ENCODE data around the gene RNF40.

RNF40 gene

GRCh38 chr16:30762991-30763725, 1.0 kb downstream of the RNF40 start:
- no peak for DNase-seq (ENCODE audit: low spot score)

DNA sequence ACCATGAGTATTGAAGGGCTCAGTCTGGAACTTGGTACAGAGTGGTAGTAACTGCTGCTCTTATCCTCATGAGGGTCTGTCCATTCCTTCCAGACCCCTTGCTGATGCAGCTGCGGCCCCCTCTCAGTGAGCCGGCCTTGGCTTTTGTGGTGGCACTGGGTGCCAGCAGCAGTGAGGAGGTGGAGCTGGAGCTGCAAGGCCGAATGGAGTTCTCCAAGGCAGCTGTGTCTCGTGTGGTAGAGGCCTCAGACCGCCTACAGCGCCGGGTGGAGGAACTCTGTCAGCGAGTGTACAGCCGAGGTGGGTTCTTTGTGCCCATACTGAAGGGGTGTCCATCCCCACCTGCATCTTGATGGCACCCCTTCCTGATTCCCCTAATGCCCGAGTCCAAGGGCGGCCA, 2.0 kb downstream of the RNF40 start:
- no peak for DNase-seq (ENCODE audit: low spot score)

- no peak for DNase-seq (ENCODE audit: low spot score)
Observed at GRCh38 chr16:30764816-30765465, 2.8 kb downstream of the RNF40 start.

DNA sequence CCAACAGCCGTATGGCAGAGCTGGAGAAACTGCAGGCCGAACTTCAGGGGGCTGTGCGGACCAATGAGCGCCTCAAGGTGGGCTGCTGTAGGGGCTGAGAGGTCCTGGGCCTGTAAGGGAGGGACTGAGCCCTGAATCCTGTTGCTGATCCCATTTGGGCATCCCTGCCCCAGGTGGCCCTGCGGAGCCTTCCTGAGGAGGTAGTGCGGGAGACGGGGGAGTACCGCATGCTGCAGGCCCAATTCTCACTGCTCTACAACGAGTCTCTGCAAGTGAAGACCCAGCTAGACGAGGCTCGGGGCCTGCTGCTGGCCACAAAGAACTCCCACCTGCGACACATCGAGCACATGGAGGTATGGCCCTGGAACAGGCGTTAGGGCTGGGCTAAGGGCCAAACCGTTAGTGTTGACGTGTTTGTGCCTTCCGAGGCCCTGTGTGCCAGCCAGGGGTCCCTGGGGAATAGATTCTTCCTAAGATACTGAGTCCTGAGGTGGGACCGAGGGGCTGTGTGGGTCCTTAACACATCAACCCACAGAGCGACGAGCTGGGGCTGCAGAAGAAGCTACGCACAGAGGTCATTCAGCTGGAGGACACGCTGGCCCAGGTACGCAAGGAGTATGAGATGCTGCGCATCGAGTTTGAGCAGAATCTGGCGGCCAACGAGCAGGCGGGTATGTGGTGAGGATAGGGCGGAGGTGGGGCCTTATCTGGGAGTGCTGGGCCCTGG, 4.2 kb downstream of the RNF40 start:
- no peak for DNase-seq (ENCODE audit: low spot score)

- DNase-seq (ENCODE audit: low spot score): no peak
Observed at GRCh38 chr16:30766933-30767284, 4.8 kb downstream of the RNF40 start.

- no peak for DNase-seq (ENCODE audit: low spot score)
Observed at GRCh38 chr16:30767767-30768465, 5.8 kb downstream of the RNF40 start.

DNA sequence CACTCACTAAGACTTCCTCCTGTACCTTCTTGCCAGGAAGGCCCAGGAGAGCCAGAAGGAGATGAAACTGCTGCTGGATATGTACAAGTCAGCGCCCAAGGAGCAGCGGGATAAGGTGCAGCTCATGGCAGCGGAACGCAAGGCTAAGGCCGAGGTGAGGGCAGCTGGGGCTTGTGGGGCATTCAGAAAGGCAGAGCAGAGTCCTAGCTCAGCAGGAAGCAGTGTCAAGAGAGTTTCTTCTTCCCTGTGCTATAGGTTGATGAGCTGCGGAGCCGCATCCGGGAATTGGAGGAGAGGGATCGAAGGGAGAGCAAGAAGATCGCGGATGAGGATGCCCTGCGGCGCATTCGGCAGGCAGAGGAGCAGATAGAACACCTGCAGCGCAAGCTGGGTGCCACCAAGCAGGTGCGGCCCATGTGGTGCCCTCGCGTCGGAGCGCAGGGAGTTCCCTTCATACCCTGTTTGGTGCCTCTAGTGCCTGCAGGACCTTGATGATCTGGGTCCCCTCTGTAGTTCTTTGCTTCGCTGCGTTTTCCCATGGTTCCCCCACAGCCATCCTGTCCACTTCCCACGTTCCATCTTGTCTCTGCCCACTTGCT, 6.6 kb downstream of the RNF40 start:
- no peak for DNase-seq (ENCODE audit: low spot score)

DNA sequence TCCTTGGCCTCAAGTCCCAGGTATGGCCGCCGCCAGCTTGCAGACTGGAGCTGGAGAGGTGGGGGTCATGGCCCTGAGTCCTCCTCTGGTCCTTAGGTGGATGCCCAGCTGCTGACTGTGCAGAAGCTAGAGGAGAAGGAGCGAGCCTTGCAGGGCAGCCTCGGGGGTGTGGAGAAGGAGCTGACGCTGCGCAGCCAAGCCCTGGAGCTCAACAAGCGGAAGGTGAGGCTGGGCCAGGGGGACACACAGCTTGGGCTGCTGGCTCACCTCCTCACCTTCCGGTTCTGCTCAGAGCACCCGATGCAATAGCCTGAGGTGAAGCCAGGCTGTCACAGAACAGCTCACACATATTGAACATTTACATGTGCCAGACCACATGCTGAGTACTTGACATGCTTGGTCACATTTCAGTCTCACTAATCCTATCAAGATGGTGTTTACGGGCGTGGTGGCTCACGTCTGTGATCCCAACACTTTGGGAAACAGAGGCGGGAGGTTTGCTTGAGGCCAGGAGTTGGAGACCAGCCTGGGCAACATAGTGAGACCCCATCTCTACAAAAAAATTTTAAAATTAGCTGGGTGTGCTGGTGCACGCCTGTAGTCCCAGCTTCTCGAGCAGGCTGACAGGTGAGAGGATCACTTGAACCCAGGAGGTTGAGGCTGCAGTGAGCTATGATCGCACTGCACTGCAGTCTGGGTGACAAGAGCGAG, 7.4 kb downstream of the RNF40 start:
- no peak for DNase-seq (ENCODE audit: low spot score)

GRCh38 chr16:30771726-30772125, 9.6 kb downstream of the RNF40 start:
- no peak for DNase-seq (ENCODE audit: low spot score)

DNA sequence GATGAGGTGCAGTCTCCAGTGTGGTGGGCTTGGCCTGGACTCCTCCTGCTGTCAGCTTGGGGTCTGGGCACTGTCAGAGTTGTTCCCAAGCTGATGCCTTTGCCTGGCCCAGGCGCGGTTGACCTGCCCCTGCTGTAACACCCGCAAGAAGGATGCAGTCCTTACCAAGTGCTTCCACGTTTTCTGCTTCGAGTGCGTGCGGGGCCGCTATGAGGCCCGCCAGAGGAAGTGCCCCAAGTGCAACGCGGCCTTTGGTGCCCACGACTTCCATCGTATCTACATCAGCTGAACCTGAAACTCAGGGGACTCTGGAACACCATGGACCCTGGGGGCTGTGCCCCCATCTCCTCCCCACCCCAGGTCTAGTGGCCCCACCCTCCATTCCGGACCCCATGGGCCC, 11.7 kb downstream of the RNF40 start:
- DNase-seq (ENCODE audit: low spot score): no peak

DNA sequence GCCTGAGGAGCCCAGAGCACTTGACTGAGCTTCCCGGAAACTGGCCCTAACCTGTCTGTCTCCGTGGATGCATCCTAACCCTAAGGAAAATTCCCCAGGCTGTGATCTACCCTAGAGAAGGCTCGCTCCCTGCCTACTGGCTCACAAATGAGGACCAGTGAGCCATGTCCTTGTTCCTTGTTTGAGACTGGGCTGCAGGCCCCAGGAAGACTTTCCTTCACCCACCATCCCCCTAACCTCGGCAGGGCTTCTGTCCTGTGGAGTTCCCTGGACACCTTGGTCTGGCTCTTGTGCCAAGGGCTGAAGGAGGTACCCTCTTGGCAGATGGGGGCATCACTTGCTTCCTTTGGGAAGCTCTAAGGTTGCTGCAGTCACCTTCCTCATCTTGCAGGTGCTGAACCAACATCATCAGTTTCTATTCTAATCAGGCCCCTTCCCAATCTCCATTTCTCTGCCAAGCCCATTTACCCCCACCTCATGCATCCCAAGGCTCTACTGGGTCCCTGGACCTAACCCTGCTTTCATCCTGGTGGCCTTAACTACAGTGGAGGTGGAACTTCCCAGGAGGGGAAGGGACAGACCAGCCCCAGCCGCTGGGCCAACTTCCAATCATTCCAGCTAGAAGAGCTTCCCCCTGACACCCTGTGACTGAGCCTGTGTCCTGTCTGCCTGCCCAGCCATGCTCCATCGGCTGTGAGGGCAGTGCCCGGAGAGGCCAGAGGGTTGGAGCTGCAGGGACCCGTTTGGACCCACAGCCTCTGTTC, 12.4 kb downstream of the RNF40 start:
- DNase-seq (ENCODE audit: low spot score): no peak

GRCh38 chr16:30775131-30775391, 12.9 kb downstream of the RNF40 start:
- DNase-seq (ENCODE audit: low spot score): no peak

DNA sequence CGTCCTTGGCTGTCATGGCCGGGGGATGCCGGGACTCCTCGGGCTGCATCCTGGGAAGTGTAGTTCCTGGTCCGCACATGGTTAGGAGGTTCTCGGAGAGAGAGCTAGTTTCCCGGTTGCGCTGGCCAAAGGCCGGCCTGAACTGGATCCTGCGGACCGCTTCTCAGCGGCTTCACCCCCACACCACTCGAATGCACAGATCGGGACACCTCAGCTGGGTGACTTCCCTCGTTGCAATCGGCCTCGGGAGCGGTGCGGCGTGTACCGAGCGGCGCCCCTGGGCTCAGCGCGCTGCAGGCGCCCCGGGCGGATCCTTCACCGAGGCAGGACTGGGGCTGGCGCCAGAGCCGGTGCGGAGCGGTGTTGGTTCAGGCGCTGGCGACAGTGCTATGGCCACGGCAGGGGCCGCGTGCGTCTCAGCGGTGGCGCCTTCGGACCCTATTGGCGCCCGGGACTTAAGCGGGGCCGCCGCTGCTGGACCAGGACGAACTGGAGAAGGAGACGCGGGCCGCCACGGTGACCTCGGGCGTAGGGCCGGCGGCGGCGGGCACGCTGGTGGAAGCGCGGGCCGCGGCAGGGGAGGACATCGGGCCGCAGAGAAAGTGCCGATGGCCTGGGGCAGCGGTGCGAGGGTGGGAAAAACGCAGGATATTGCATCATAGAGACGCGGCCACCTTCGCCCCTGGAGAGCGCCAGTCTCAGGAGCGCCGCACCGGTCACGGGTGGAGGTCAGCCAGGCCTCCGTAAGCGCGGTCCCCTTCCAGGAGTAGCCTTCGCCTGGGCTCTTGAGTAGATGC, 13.5 kb downstream of the RNF40 start:
- DNase-seq (ENCODE audit: low spot score): peak; percentile 90

DNA sequence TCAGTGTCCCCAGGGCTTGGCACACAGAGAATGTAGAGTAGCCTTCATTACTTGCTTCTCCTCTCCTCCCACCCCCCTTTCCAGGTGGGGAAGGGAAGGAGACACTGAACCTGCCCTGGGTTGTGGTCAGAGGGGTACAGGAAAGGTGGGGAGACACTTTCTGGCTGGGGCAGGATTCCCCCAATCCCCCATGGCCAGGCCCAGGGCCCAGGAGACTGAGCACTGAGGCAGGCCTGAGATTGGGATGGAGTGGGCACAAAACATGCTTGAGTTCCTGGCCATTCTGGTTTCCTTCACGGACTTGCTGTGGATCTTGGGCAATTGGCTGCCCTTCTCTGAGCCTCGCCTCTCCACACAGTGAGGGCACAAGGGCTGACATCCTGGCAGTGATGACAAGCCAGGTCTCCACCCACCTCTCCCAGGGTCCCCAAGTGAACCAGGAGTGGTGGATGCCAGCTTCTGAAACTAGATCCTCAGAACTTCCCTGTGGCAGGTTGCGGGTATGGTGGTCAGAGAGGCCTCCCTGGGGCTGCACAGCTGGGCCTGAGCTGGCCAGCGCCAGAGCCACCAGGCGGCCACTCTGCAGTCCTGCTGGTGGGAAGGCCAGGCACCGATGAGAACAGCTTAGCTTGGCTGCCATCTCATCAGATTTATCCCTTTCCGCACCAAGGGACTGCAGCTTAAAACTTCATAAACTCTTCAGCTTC, 15.6 kb downstream of the RNF40 start:
- no peak for DNase-seq (ENCODE audit: low spot score)

- no peak for DNase-seq (ENCODE audit: low spot score)
Observed at GRCh38 chr16:30778549-30779244, 16.6 kb downstream of the RNF40 start.

DNA sequence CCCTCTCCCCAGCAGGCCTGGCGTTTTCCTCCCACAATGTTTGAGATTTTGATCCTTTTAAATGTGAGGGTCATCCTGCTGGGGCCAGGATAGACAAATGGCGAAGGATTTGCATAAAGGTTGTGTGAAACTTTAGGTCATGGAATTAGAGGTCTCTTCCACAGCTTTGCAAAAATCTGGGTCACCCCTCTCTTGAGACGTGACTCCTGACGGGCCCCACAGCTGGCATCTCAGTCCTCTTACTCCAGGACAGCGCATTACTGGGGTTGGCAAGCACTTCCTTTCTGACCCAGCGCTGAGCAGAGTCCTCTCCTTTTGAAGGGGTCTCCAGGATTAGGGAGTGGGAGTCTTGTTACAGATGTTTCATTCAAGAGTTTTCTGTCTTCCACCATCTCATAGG, 17.5 kb downstream of the RNF40 start:
- no peak for DNase-seq (ENCODE audit: low spot score)

GRCh38 chr16:30780021-30780420, 17.9 kb downstream of the RNF40 start:
- no peak for DNase-seq (ENCODE audit: low spot score)

GRCh38 chr16:30780549-30780948, 18.4 kb downstream of the RNF40 start:
- no peak for DNase-seq (ENCODE audit: low spot score)

Measured in Ammon's horn (tissue), 1 donor.